Renal pelvis (tissue), 4 donors: ENCODE results near the gene TCEAL1. TPM values are rescaled to one million over a fixed set of nuclear protein-coding genes. Genes with fewer than 3 reads are reported as not detected.
"Not testable (repeated sequence)": the region's sequence is repeated elsewhere in the genome, so short reads cannot be mapped to it uniquely, and the experiment has no call there.

ENCODE experiments used
- DNase-seq: peaks from one replicate; pipeline ENCODE4 v3.0.0-alpha.2; 2013
- polyA plus RNA-seq, 3 donors: library from polyadenylated mRNA; unstranded; fragments of 120-200 nt; gene quantifications; one replicate each; pipeline ENCODE4 v1.2.1, GENCODE V29; 2013; ENCODE audit not compliant: insufficient read length in 3 of 3

The TCEAL1 gene
- polyA plus RNA-seq, 3 donors, result 25.4 to 32.3 (median 27.6) TPM

- no peak for DNase-seq
Measured at GRCh38 chrX:103624111-103624510, 4.7 kb upstream of the TCEAL1 start.

- DNase-seq, result no peak
Measured at GRCh38 chrX:103626855-103627254, 1.9 kb upstream of the TCEAL1 start.

- DNase-seq, result peak; percentile 70
Measured at GRCh38 chrX:103629318-103630170, 769 bp downstream of the TCEAL1 start.

- no peak for DNase-seq
Measured at GRCh38 chrX:103630171-103630511, 1.4 kb downstream of the TCEAL1 start.

- no peak for DNase-seq
Measured at GRCh38 chrX:103631145-103631544, 2.4 kb downstream of the TCEAL1 start.

- DNase-seq, result no peak
Measured at GRCh38 chrX:103635436-103635835, 6.7 kb downstream of the TCEAL1 start.

- no peak for DNase-seq
Measured at GRCh38 chrX:103637604-103638338, 9.0 kb downstream of the TCEAL1 start.

GRCh38 chrX:103638479-103639346 is 9.9 kb downstream of the TCEAL1 start:
- peak; percentile 19 for DNase-seq

GRCh38 chrX:103640401-103641155 is 11.8 kb downstream of the TCEAL1 start:
- no peak for DNase-seq

GRCh38 chrX:103644125-103644524 is 15.3 kb downstream of the TCEAL1 start:
- no peak for DNase-seq

GRCh38 chrX:103647630-103648029 is 18.9 kb downstream of the TCEAL1 start:
- no peak for DNase-seq

GRCh38 chrX:103651151-103651773 is 22.5 kb downstream of the TCEAL1 start:
- no peak for DNase-seq

GRCh38 chrX:103655230-103656000 is 26.6 kb downstream of the TCEAL1 start:
- not testable (repeated sequence) for DNase-seq

GRCh38 chrX:103656617-103657016 is 27.8 kb downstream of the TCEAL1 start:
- DNase-seq, result no peak

GRCh38 chrX:103657066-103657465 is 28.3 kb downstream of the TCEAL1 start:
- not testable (repeated sequence) for DNase-seq

- no peak for DNase-seq
Measured at GRCh38 chrX:103658681-103659433, 30.1 kb downstream of the TCEAL1 start.

- not testable (repeated sequence) for DNase-seq
Measured at GRCh38 chrX:103659460-103659859, 30.7 kb downstream of the TCEAL1 start.

- DNase-seq, result peak; percentile 1
Measured at GRCh38 chrX:103663981-103664762, 35.4 kb downstream of the TCEAL1 start.
